Measurements from ENCODE around the gene POMGNT1.

POMGNT1 gene

DNA sequence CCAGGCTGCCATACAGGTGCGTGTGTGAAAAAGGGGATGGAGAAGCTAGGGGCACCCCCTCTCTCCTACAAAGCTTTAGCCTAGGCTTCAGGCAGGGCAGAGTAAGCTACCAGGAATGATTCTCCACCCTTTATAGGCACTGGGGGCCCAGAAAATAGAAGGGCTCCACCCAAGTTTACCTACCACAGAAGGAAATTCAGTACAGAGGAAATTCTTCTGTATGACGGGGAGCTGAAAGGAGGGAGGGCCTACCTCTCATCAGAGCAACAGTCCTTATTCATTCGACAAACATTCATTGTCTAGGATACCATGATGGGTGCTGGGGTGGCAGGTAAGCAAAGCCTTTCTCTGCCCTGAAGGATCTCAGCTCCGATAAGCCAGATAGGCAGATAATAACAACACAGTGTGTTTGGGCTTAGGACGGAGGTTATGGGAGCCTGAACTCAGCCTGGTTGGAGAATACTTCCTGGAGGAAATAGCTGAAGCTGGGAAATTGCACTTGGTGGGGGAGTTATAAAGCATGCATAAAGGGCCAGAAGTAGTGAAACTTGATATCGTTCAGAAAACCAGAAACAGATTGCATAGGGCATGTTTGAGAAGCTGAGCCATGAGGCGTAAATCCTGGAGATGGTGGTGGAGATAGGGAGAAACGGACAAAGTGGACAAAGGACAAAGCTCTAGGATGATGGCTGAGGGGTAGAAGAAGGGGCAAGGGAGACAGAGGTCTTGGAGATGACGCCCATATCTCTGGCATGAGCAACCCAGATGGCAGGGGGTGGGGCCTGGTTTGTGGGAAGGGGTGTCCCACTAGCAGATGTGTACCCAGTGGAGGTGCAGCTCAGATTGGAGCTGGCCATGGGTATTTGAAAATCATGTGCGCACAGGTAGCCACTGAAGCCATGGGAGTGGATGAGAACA is 16.6 kb downstream of the POMGNT1 start:
- no peak overlapping the region for H3K27ac ChIP-seq (ENCODE audit: low read depth, low read length, poor library complexity, severe bottlenecking)
- H3K4me1 ChIP-seq (ENCODE audit: insufficient read depth, low read length, severe bottlenecking) = no peaks in the 10 kb centered on the region
- H3F3A ChIP-seq (ENCODE audit: insufficient read depth, low read length) = no peaks in the 10 kb centered on the region
- no peak overlapping the region for H2AFZ ChIP-seq (ENCODE audit: low read length)
- no peak overlapping the region for H3K9ac ChIP-seq (ENCODE audit: low read length)
- no peaks in the 10 kb centered on the region for H3K79me2 ChIP-seq (ENCODE audit: insufficient read depth, low read length)
- no peaks in the 10 kb centered on the region for H3K27me3 ChIP-seq (ENCODE audit: insufficient read depth, low read length)
- no peaks in the 10 kb centered on the region for H3K9me2 ChIP-seq (ENCODE audit: low read depth, low read length)
- no peak overlapping the region for H3K4me3 ChIP-seq (ENCODE audit: low read depth, low read length, poor library complexity, severe bottlenecking)
- no peaks in the 10 kb centered on the region for H4K20me1 ChIP-seq (ENCODE audit: insufficient read depth, low read length)
- H3K4me2 ChIP-seq (ENCODE audit: low read length) = no peak overlapping the region
- H3K36me3 ChIP-seq (ENCODE audit: insufficient read depth, low read length) = no peaks in the 10 kb centered on the region
- TF ChIP-seq EZH2 (IDR thresholded peaks at IDR 0.05; ENCODE audit: borderline replicate concordance, low read length) (no peak), CTCF (IDR thresholded peaks at IDR 0.05; ENCODE audit: low read length) (no peak)
- no peaks in the 10 kb centered on the region for H3K9me3 ChIP-seq (ENCODE audit: low read length)

DNA sequence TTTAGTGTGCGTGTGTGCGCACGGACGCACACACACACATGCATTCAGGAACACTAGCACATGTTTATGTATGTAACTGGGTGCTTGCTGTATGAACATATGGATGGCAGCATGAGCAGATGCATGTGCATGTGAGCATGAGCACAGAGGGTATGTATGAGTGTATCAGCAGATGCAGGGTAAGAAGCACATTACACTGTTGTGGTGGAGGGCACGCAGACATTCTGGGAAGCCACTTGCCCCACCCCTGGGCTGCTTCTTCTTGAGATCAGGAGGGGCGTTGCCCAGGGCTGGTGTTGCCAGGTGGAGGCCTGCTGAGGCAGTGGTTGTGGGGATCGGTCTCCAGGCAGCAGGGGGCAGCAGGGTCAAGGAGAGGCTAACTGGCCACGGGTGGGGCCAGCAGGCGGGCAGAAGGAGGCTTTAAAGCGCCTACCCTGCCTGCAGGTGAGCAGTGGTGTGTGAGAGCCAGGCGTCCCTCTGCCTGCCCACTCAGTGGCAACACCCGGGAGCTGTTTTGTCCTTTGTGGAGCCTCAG is 18.1 kb downstream of the POMGNT1 start:
- H3K9me3 ChIP-seq (ENCODE audit: low read length) = no peaks in the 10 kb centered on the region
- H3K4me1 ChIP-seq (ENCODE audit: insufficient read depth, low read length, severe bottlenecking) = no peaks in the 10 kb centered on the region
- no peak overlapping the region for H3K9ac ChIP-seq (ENCODE audit: low read length)
- no peaks in the 10 kb centered on the region for H4K20me1 ChIP-seq (ENCODE audit: insufficient read depth, low read length)
- H3K27ac ChIP-seq (ENCODE audit: low read depth, low read length, poor library complexity, severe bottlenecking) = no peak overlapping the region
- TF ChIP-seq EZH2 (IDR thresholded peaks at IDR 0.05; ENCODE audit: borderline replicate concordance, low read length) (no peak), CTCF (IDR thresholded peaks at IDR 0.05; ENCODE audit: low read length) (peak; percentile 22; the same call in 1 of the 2 replicates)
- no peaks in the 10 kb centered on the region for H3K79me2 ChIP-seq (ENCODE audit: insufficient read depth, low read length)
- no peaks in the 10 kb centered on the region for H3K27me3 ChIP-seq (ENCODE audit: insufficient read depth, low read length)
- H3F3A ChIP-seq (ENCODE audit: insufficient read depth, low read length) = no peaks in the 10 kb centered on the region
- H3K9me2 ChIP-seq (ENCODE audit: low read depth, low read length) = no peaks in the 10 kb centered on the region
- H2AFZ ChIP-seq (ENCODE audit: low read length) = no peak overlapping the region
- no peak overlapping the region for H3K4me2 ChIP-seq (ENCODE audit: low read length)
- no peak overlapping the region for H3K4me3 ChIP-seq (ENCODE audit: low read depth, low read length, poor library complexity, severe bottlenecking)
- H3K36me3 ChIP-seq (ENCODE audit: insufficient read depth, low read length) = no peaks in the 10 kb centered on the region

DNA sequence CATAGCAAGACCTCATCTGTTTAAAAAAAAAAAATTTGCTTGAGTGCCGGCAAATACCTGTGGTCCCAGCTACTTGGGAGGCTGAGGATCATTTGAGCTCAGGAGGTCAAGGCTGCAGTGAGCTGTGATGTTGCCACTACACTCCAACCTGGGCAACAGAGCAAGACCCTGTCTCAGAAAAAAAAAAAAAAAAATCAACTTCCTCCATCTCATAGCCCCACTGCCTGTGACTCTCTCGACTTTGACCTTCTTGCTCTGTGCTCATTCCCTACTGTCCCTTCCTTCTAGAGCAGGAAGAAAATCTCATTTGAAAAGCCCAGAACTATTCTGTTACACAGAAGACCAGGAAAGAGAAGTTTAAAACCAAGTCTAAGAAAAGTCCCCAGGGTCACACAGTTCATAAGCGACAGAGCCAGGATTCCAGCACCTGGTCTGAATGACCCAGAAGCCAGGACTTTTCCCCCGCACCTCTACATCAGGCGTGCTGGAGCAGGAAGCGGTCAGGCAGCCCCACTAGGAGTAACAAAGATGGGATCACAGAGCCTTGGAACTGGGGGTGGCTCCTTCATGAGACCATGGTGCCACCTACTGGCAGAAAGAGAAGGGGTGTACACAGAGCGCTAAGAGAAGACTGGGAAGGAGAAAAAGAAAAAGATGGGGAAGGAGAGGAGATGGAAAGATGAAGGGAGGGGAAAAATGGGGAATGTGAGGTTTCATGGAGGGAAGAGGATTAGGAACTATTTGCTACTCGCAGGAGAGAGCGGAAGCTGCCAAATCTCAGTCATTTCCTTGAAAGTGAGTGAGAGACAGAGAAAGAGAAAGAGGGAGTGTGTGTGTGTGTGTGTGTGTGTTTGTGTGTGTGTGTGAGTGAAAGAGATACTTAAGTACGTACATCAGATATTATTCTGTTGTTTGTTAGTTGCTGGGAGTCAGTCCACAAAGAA is 18.8 kb downstream of the POMGNT1 start:
- H3K9me3 ChIP-seq (ENCODE audit: low read length) = no peaks in the 10 kb centered on the region
- H3K27me3 ChIP-seq (ENCODE audit: insufficient read depth, low read length) = no peaks in the 10 kb centered on the region
- no peaks in the 10 kb centered on the region for H4K20me1 ChIP-seq (ENCODE audit: insufficient read depth, low read length)
- no peak overlapping the region for H3K27ac ChIP-seq (ENCODE audit: low read depth, low read length, poor library complexity, severe bottlenecking)
- H3K36me3 ChIP-seq (ENCODE audit: insufficient read depth, low read length) = no peaks in the 10 kb centered on the region
- H2AFZ ChIP-seq (ENCODE audit: low read length) = no peak overlapping the region
- H3K9me2 ChIP-seq (ENCODE audit: low read depth, low read length) = no peaks in the 10 kb centered on the region
- no peak overlapping the region for H3K9ac ChIP-seq (ENCODE audit: low read length)
- H3K79me2 ChIP-seq (ENCODE audit: insufficient read depth, low read length) = no peaks in the 10 kb centered on the region
- H3K4me2 ChIP-seq (ENCODE audit: low read length) = no peak overlapping the region
- H3K4me3 ChIP-seq (ENCODE audit: low read depth, low read length, poor library complexity, severe bottlenecking) = no peak overlapping the region
- no peaks in the 10 kb centered on the region for H3F3A ChIP-seq (ENCODE audit: insufficient read depth, low read length)
- TF ChIP-seq CTCF (IDR thresholded peaks at IDR 0.05; ENCODE audit: low read length) (peak; percentile 99), EZH2 (IDR thresholded peaks at IDR 0.05; ENCODE audit: borderline replicate concordance, low read length) (no peak)
- H3K4me1 ChIP-seq (ENCODE audit: insufficient read depth, low read length, severe bottlenecking) = no peaks in the 10 kb centered on the region
